GM21737 (cell line): ENCODE data around the gene KIT.

Source experiments
- ATAC-seq: cut with Tn5 transposase; IDR thresholded peaks from one replicate; pipeline ENCODE4 v1.9.1; 2021; ENCODE audit warnings: mild to moderate bottlenecking, moderate library complexity; ENCODE audit not compliant: unreplicated experiment

Gene KIT

DNA sequence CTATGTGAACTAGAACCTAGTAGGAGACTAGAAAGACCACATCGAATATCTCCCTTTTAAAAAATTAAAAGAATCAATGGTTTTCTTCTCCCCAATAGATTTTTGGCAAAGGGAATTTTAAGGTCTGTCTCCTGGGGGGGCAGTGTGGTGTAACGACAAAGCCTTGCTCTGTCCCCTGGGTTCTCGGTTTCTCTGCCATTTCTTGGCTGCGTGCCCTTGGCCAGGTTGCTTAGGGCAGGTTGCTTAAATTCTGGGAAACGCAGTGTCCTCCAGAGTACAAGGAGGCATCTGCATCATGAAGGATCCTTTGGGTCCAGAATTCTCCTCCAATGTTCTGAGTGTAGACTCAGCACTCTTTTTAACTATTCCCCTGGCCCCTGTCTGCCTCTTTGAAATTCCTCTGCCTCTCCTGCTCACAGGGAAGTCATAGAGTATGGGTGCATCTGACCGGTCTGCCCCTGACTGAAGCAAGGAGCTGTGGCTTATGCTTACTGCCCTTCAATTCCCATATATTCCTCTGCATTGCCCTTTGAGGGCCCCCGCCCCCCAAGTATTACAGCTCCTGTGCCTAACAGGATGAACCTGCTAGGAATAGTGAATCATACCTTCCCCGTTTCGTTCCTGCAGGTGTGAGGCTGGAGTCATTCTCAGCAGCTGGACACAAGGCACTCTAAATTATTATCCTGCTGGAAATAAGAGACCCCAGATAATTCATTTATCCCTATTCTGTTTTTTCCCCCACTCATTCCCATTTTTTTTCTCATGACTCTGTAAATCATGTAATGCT, 2.2 kb downstream of the KIT start:
- ATAC-seq: no peak

DNA sequence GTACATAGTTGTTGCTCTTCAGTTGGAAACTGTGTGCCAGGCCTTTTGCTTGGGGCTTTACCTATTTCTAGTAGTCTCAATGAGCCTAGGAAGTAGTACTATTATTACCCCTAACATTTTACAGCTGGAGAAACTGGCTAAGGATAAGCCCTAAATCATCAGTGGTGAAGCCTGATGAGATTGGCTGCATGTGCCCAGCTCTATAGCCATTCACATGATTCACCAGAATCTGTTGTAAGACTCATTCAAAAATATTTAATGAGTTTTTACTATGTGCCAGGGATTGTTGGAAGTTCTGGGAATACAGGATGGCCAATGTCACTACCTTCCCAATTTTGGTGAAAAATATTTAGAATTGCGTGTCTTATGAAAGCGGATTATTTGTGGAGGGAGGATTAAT, 2.8 kb downstream of the KIT start:
- no peak for ATAC-seq

DNA sequence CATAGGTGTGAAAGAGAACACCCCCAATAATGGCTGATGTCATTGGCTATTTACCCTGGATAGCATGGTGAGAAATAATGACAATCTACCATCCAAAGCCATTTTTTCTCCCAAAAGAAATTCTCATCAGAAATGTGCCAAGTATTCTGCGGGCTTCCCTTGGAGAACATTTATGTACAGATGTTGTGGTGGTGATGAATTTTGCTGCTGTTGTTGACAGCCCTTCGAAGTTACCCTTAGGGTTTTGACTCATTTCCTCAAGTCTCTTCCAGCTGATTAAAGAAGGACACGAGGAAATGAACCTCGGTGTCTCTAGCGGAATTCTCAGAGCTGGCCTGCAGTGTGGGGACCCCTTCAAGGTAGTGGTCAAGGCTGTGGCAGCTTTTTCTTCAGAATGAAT, 3.4 kb downstream of the KIT start:
- no peak for ATAC-seq

DNA sequence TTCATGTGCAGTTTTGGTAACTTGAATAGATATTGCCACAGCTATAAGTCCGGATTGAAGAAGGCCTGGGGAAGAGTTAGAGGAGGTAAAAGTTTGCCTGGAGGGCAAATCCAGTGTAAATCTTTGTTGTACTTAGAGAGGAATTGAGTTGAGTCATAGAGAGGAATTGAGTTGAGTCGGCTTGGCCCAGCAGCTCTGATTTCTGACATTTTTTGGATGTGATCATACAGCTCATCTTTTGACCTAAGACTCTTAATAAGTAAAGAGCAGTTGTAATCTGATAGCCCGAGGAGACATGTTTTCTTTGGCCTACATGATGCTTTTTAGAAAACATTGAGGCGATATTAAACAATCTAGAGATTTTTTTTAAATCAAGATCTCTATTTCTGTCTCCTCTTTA, 3.9 kb downstream of the KIT start:
- ATAC-seq: no peak

DNA sequence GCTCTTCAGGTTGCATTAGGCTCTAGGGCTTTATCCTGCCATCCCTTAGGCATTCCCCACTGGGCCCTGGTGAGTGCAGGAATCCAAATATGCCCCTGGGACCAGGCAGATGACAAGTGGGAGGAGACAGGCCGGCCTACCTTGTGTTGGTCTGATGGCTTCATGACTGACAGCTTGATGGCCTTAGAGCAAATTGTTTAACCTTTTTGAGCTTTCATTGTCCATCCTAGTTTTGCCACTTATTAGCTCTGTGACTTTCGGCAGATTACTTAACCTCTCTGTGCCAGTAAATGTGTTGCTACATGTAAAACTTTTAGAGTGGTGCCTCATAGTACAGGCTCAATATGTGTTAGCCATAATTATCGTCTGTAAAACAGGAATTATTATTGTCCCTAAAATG, 4.4 kb downstream of the KIT start:
- no peak for ATAC-seq

DNA sequence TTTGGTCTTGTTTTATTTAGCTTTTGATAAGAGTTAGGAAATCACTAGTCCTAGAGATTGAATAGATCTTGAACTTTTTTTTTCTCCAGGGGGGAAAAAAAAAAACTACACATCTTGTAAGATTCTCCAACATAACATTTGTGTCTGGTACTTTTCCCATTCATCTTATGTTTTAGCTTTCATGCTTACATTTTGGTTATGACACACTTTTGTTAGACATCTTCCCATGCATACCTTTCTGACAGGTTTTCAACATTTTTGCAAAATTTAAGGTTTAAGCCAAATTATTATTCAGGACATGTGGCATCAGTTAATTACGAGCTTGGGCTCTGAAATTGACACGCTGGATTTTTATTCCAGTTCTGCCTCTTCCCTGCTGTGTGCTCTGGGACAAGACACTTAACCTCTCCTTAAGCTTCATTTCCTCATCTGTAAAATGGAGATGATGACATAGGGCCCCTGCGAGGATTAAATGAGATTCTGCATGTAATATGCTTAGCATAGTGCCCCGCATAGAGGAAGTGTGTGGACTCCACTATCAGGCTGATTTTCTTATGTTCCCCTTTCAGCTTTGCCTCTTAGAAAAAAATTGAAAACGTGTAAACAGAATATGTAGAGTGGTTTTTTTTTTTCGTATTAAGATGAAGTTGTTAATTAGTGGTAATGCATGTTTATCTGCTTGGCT, 5.3 kb downstream of the KIT start:
- no peak for ATAC-seq

DNA sequence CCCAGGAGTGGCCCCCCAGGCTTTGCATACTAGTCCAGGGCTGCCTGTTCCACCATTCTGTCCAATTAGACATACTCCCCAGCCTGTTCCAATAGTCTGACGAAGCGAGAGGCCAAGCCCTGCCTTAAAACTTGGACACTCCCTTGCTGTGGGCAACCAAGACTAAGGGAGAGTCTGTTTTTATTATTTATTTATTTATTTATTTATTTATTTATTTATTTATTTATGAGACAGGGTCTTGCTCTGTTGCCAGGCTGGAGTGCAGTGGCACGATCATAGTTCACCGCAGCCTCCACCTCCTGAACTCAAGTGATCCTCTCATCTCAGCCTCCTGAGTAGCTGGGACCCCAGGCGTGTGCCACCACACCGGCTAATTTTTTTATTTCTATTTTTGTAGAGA, 6.6 kb downstream of the KIT start:
- no peak for ATAC-seq

DNA sequence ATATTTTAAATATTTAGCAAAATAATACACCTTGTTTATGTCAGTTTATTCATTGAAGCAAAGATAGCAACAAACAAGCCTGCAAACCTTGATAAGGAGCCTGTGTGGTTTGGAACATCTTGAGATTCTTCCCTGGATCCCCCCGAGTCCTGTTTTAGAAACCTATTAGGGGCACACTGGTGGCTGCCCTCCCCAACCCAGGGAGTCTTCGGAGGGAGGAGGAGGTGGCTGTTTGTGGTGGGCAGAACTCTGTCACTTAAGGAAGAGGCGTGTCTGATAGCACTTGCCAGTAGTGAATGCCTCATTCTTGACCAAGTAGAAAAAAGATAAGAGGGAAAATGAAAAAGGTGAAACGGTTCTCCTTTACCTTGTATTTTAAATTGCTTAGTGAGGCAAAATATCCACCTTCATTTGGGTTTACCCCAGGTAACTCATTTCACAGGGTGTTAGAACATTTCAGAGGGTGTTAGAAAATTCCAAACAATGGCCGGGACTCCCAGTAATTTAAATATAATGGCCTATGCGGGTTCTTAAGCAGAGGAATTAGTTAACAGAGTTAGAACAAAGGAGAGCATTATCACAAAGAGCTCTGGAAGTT, 10.4 kb downstream of the KIT start:
- no peak for ATAC-seq

DNA sequence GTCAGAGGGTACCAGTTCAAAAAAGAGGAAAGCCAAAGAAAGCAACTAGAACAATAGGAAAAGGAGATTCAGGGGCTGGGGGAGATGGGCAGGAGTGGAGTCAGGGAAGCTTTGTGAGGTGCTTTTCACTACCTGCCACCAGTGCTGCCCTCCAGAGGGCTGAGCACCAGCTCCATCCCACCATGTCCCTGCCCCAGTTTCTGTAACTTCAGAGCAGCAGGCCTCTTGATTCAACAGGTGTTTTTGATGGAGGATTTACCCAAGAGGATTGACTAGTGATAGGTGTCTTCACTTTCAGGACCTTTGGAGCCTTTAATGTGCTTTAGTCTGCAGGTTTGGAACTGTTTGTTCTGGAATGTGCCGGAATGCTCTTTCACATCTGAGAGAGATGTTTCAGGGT, 12.1 kb downstream of the KIT start:
- no peak for ATAC-seq

DNA sequence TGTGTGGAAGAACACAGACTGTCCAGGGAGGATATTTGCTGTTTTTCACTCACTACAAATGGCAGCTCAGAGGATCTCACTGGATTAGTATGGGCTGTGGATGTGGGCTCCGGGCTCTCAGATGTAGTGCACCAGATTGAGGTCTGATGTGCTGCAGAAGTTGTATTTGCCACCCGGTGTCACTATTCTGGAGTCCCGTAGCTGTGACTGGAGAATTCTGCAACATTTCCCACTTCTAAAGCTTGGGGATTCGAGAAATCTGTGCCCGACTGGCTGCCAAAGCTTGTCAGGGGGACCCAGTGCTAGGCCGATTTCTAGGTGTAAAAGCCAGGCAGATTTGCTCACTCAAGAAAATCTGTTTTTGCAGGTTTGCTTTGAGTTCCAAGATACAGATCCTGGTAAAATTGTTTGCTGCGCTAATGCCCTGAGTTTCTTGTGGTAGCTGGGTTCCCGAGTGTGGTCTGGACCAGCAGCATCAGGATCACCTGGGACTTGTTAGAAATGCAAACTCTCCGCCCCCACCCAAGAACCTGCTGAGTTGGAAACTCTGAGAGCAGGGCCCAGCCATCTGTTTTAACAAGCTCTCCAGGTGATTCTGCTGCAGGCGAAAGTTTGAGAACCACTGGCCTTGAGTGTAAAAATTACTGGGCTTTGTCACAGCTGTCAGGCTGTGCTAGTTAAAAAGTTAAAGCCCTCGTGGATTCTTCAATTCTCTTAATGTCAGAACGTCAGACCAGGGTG, 18.1 kb downstream of the KIT start:
- ATAC-seq: no peak

DNA sequence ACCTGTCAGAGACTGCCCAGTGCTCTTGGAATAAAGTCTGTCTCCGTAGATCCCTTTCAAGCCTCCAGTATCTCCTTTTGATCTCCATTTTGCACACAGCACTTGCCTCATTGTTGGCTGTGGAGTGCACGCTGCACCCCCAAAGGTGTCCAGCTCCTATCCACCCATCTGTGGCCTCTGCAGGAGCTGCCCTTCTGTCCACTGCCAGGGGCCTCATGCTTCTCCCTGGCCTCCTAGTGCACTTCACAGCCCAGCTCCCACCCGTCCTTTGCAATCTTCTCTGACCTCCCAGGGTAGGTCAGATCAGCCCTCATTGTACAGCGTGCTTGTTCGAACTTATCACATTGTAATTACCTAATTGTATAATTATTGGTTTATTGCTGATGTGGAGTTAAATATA, 18.9 kb downstream of the KIT start:
- no peak for ATAC-seq

DNA sequence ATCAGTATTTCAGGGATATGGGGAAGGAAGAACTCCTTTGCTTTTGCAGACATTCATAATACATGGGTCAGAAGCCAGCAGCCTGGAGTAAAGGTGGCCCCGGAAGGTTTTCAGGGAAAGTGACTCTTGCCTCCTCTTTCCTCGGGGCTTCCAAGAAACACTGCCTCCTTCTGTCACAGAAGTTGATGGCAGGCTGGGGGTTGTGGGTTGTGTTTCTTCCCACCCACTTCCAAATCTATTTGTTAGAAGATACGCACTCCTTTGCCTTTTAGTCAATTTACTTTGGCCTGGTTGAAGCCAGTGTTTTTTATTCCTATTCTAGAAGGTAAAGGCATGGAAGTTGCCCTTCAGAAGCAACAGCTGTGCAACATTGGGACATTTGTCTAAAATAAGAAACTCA, 19.7 kb downstream of the KIT start:
- ATAC-seq: no peak

DNA sequence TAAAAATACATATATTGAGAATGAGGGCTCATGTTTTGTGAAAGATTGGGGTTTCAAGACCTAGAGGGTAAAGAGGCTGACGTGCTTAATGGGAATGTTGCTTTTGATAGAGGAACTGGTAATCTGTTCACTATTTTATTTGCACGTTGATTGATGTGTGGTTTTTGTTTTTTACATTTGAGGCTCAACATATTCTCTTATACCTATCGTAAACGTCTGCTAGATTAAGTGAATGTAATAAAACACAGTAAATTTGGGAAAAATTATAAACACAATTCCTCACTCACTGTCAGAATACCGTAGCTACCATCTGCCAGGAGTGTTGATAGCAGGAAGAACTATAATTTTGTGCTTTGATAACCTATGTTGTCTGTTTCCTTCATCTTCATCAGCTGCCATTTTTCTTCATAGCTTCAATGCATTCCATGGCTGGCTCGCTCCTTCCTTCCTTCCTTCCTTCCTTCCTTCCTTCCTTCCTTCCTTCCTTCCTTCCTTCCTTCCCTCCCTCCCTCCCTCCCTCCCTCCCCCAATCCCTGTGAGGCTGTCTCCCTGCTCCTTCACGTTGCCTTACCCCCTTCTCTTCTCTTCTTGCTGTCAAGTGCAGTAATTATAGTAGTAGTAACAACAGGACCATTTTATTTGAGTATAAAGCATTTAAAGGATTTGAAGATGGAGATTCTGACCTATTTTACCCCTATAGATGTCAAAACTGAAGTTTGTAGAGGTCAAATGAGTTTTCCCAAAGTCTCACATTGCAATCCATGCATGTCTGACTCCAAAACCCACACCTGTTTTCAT, 20.3 kb downstream of the KIT start:
- no peak for ATAC-seq

DNA sequence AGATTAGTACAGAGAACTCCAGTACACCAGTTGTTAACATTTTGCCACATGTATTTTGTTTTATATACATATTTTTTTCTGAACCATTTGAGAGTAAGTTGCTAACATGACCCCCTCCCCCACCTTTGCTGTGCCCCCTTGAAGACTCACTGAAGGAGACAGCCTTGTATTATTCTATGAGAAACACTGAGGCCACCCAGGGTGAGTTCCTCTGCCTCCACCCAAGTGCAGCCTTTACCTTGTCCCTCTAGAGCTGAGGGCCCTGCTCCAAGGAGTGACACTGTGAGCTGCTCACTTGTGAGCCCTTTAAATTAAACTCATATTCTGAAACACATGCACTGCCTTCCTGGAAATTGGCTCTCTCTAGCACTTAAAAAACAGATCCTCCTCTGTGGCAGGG, 21.1 kb downstream of the KIT start:
- no peak for ATAC-seq

DNA sequence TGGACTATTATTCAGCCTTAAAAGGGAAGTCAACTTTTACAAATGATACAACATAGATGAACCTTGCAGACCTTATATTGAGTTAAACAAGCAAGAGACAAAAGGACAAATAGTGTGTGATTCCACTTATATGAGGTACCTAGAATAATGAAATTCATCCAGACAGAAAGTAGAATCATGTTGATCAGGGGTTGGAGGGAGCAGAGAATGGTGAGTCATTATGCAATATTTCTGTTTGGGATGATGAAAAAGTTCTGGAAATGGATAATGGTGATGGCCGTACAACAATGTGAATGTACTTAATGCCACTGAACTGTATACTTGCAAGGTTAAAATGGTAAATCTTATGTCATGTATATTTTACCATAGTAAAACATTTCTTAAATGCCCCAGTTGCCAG, 22.1 kb downstream of the KIT start:
- no peak for ATAC-seq

DNA sequence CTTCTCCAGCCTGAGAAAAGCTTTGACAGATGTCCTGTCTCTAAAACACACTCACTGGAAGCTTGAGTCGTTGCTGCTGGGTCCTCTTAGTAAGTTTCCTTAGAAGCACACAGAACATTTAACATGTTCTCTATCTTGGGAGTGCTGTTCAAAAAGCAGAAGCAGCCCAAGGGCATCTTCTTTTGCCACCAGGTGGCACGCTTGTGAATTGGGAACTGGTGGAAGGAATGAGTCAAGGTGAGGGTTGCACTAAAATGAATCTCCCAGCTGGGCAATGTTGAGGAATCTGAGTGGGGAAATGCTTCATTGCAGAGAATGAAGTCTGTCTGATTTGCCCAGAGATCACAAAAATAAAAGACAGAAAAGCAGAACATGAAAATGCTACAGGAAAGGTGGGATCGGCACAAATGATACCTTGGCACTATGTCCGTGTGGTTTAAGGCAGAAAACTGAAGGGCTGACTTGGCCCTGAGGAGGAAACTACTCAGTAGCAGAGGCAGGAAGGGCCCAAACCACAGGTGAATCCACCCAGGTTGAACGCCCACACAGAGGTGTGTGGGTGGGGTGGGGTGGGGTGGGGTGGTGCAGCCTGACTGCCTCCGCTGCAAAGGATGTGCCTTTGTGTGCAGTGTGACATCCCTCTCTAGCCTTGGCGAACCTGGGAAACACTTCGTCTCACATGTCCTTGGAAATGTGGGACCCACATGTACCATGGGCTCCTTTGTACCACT, 26.0 kb downstream of the KIT start:
- no peak for ATAC-seq

DNA sequence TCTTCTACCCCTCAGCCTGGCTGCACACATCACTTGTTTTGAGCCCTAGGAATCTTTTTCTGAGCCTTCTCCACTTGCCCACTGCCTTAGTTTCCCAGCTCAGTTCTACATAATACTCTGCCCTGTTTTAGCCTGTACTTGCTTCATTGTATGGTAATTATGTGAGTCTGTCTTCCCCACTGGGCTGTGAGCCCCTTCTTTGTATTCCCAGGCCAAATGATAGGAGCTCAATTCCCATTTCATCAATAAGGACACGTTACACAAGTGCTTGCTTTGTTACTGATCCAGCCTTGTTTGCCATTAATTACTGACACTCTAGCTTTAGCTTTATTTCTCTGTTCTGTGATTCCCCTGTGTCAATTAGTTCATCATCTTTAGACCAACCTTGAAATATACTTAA, 28.1 kb downstream of the KIT start:
- ATAC-seq: no peak

DNA sequence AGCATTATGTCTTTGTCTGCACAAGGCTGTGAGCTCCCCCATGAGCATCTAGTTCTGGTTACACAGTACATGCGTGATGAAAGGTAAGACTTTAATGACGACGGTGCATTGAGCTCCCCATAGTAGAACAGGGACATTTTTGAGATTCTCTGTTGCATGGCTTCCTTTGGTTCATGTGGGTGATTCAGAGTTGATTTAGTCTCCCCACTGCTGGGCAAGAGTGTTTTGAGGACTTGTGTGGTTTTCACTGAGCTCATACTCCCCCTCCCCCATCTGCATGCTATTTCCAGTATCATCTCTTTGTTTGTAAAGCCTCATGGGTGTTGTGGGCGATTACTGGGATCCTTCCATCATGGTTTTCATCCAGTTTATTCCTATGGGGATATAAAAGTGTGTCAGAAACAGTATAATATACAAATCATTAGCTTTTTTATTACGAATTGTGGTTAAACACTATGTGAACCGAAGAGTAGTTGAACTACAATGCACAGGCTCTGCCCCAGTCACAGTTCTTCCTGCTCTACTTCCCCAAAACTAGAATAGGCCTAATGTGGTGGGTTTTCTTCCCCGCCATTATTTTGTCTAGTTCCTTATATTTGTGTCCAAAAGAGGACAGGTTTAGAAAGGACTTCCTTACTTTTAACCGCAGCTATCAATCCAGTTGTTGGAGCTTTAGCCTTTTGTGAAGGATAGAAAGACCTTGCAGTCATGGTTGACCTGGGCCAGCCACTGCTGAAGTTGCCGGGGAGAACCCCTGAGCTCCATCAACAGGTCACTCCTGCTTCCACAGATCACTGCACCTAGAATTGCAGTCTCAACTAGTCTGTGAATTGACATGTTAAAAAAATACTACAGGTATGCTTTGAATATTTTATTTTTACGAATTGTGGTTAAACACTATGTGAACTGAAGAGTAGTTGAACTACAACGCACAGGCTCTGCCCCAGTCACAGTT, 30.4 kb downstream of the KIT start:
- peak; percentile 52 for ATAC-seq

DNA sequence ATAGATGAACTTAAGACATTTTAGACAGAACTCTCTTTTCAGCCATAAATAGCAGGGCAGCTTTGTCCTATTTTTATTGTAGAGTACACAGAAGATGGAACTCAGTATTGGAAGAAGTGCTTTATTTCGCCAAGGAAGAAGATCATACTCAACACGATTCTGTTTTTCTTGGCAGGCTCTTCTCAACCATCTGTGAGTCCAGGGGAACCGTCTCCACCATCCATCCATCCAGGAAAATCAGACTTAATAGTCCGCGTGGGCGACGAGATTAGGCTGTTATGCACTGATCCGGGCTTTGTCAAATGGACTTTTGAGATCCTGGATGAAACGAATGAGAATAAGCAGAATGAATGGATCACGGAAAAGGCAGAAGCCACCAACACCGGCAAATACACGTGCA, 37.6 kb downstream of the KIT start:
- ATAC-seq: no peak
